ENCODE data around the gene SLC22A23.

DNA sequence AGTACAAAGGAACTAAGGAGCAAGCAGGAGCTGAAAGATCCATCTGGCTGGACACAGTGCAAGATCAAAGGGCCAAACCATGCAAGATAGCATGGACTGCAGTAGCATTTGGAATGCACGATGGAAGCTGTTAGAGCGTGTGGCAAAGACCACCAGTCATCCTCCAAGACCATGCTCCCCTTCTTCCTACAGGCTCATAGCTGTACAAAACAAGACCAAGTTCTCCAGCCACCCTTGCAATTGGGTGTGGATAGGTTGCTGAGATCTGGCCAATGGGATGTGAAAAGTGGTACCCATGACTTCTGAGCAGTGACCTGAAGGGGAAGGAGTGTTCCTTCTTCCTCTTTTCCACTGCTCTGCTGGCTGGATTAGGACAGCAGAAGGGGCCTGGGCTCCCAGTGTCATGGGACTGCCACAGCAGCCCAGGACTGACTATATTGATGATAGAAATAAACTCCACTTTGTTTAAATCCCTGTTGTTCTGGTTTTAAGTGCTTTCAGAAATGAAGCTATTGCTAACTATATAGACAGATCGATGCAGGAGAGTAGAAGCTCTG lies 64.9 kb downstream of the SLC22A23 start:
- TF ChIP-seq POLR2AphosphoS5 (IDR thresholded peaks at IDR 0.05; ENCODE audit: borderline replicate concordance, low read depth, low read length) (no peak), EZH2 (IDR thresholded peaks at IDR 0.05) (no peak)

All from SK-N-MC (cell line).